HG03354 (cell line): ENCODE results near the gene CMTM6.
A peak's percentile ranks its signal among the peaks of the same experiment; 100 is the strongest.
"Not testable (repeated sequence)": the region's sequence is repeated elsewhere in the genome, so short reads cannot be mapped to it uniquely, and the experiment has no call there.

ENCODE experiments used
- ATAC-seq: cut with Tn5 transposase; IDR thresholded peaks from one replicate; pipeline ENCODE4 v1.9.1; 2021; ENCODE audit warnings: mild to moderate bottlenecking; ENCODE audit not compliant: unreplicated experiment, poor library complexity, severe bottlenecking

The CMTM6 gene, protein sequence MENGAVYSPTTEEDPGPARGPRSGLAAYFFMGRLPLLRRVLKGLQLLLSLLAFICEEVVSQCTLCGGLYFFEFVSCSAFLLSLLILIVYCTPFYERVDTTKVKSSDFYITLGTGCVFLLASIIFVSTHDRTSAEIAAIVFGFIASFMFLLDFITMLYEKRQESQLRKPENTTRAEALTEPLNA

GRCh38 chr3:32502118-32502945 is at the start of gene CMTM6:
CMTM6 (minus strand) TSS chr3:32502852; CDS start chr3:32502745, 107 bp downstream.
- peak; percentile 87 for ATAC-seq

GRCh38 chr3:32552013-32552412 is 49.4 kb upstream of the CMTM6 start:
- no peak for ATAC-seq

GRCh38 chr3:32551496-32551895 is 48.8 kb upstream of the CMTM6 start:
- ATAC-seq: no peak

GRCh38 chr3:32551087-32551486 is 48.4 kb upstream of the CMTM6 start:
- ATAC-seq: no peak

- ATAC-seq: no peak
Observed at GRCh38 chr3:32545305-32545704, 42.7 kb upstream of the CMTM6 start.

GRCh38 chr3:32544894-32545293 is 42.2 kb upstream of the CMTM6 start:
- no peak for ATAC-seq

DNA sequence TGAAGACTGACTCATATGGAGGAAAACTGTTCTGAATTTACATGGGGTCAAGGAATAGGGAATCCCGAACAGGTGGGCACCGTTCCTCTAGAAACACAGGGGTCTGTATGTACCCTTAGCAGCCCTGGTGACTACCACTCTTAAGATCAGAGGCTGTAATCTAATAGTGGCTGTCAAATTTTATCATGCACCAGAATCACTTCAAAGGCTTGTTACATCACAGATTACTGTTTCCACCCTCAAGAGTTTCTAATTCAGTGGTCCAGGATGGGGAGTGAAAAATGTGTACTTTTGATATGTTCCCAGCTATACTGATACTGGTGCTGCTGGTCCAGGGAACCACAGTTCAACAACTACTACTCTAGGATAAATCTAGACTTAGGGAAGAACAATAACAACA is 40.2 kb upstream of the CMTM6 start:
- ATAC-seq: no peak

- ATAC-seq: no peak
Observed at GRCh38 chr3:32540899-32541298, 38.2 kb upstream of the CMTM6 start.

GRCh38 chr3:32532434-32532833 is 29.8 kb upstream of the CMTM6 start:
- ATAC-seq: no peak

DNA sequence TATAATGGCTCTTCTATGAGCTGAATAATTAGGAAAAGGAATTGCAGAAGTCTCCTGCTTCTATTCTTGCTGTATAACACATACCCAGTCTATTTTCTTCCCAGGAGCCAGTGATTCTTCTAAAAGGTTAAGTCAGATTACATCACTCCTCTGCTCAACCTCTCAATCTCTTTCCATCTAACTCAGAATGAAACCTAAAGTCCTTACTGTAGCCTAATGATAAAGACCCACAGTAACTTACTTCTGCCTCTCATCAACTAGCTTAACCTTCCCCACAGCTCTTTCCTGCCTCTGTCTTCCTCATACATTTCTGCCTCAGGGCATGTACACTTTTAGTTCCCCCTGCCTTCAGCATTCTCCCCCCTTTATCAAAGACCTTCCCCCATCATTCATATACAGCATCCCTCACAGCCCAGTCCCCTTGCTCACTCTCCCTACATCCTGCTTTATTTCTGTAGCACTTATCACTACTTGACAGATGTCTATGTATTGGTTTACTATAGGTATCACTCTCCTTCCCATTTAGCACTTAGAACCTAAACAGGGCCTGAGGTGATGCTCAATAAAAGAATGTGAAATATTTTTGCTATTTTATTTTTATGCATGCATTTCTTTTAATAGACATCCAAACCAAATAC is 28.5 kb upstream of the CMTM6 start:
- no peak for ATAC-seq

- ATAC-seq: no peak
Observed at GRCh38 chr3:32525720-32526119, 23.1 kb upstream of the CMTM6 start.

DNA sequence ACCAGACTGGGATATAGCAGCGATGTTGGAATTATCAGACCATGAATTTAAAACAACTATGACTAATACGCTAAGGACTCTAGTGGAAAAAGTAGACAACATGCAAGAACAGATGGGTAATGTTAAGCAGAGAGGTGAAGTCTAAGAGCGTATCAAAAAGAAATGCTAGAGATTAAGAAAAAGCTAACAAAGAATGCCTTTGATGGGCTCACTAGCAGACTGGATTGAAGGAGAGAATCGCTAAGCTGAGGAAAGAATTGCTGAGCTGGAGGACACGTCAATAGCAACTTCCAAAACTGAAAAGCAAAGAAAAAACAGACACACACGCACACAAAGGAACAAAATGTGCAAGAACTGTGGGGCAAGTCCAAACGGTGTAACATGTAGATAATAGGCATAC is 20.0 kb upstream of the CMTM6 start:
- no peak for ATAC-seq

DNA sequence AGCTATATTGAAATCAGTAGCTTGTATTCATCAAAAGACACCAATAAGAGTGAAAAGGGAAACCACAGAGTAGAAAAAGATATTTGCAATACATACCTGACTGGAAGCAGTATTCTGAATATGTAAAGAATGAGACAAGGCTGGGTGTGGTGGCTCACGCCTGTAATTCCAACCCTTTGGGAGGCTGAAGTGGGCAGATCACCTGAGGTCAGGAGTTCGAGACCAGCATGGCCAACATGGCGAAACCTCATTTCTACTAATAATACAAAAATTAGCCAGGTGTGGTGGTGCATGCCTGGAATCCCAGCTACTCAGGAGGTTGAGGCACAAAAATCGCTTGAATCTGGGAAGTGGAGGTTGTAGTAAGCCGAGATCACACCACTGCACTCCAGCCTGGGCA is 16.3 kb upstream of the CMTM6 start:
- not testable (repeated sequence) for ATAC-seq

GRCh38 chr3:32516751-32517150 is 14.1 kb upstream of the CMTM6 start:
- ATAC-seq: peak; percentile 21

GRCh38 chr3:32511005-32511404 is 8.4 kb upstream of the CMTM6 start:
- ATAC-seq: no peak

- peak; percentile 91 for ATAC-seq
Observed at GRCh38 chr3:32510075-32510724, 7.5 kb upstream of the CMTM6 start.

GRCh38 chr3:32508711-32509110 is 6.1 kb upstream of the CMTM6 start:
- no peak for ATAC-seq

DNA sequence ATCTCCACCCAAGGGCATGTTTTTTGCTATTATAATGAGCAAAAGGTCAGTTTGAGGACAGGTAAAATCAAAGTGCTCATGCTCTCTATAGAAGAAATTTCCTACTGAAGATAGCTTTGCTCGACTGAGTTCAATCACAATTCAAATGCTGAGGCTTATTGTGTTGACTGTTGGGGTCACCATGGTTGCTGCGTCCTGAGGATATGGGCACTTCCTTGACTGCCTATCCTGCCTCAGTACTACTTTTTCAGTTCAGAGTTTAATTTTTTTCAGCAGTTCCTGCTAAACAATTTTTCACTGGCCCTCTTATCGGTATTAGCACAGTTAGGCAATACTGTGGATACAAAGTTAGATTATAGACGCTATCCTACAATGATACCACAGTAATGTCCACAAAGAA is 3.8 kb upstream of the CMTM6 start:
- ATAC-seq: no peak

DNA sequence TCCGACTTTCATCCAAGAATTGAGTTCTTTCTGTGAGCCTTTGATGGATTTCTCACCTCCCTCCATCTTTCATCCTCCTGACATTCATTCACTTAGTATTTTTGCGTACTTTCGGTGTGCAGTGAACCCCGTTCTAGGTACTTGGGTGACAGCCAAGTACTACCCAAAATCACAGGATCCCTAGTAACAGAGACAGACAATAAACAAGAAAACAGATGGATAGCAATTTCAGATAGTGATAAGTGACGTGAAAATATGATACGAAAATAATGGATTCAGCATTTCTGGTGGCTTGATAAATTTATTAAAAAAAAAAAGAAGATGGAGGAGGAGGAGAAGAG is 264 bp upstream of the CMTM6 start:
- ATAC-seq: peak; percentile 18

GRCh38 chr3:32501783-32502117 is 902 bp downstream of the CMTM6 start:
- no peak for ATAC-seq
